Mammary epithelial cell (primary cell): ENCODE data around the gene ASRGL1.

ENCODE experiments used
- EZH2 ChIP-seq: IDR thresholded peaks from 2 replicates; pipeline ENCODE4 v1.6.1; 2012; ENCODE audit warnings: low read length, inconsistent platforms, borderline replicate concordance
- TF ChIP-seq, protein P1 (sequence below), 2 donors: IDR thresholded peaks in 1 of 2; conservative IDR thresholded peaks in 1 of 2; 2 replicates each; pipeline ENCODE4 v1.5.1; 2011 to 2012; ENCODE audit warnings: inconsistent platforms in 2 of 2, low read length in 2 of 2, mild to moderate bottlenecking in 2 of 2, control low read depth in 1 of 2, low read depth in 1 of 2; ENCODE audit not compliant: insufficient read depth in 1 of 2; ENCODE audit errors: extremely low read depth in 1 of 2

DNA sequence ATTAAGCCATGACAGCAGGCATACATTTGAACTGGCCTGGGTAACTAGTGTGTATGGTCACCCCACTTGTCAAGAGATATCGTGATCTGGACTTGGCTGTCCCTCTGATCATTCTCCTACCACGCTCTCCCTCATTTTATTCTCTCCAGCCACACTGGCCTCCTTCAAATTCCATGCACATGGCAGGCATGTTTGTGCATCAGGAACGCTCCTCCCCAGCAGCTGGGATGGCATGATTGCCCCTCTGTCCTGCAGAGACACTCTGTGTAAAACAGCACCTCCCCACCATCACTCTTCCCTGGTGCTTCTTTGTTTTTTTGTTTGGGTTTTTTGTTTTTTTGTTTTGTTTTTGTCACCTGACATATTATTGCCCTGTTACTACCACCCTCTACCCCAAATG is 50.1 kb downstream of the ASRGL1 start:
- TF ChIP-seq, protein P1, sequence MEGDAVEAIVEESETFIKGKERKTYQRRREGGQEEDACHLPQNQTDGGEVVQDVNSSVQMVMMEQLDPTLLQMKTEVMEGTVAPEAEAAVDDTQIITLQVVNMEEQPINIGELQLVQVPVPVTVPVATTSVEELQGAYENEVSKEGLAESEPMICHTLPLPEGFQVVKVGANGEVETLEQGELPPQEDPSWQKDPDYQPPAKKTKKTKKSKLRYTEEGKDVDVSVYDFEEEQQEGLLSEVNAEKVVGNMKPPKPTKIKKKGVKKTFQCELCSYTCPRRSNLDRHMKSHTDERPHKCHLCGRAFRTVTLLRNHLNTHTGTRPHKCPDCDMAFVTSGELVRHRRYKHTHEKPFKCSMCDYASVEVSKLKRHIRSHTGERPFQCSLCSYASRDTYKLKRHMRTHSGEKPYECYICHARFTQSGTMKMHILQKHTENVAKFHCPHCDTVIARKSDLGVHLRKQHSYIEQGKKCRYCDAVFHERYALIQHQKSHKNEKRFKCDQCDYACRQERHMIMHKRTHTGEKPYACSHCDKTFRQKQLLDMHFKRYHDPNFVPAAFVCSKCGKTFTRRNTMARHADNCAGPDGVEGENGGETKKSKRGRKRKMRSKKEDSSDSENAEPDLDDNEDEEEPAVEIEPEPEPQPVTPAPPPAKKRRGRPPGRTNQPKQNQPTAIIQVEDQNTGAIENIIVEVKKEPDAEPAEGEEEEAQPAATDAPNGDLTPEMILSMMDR (conservative IDR thresholded peaks at IDR 0.05 in 1 of 2, IDR thresholded peaks at IDR 0.05 in 1 of 2; ENCODE audit: extremely low read depth in 1 of 2, insufficient read depth in 1 of 2, low read depth in 1 of 2, low read length in 2 of 2), result no peak
- TF ChIP-seq EZH2, result no peak
